Panc1 (cell line): ENCODE data around the gene TENM3.

ENCODE experiments used
- CTCF ChIP-seq: fragments of 450-650 bp; IDR thresholded peaks from 2 replicates; pipeline ENCODE4 v1.5.1; 2017; ENCODE audit warnings: mild to moderate bottlenecking
- POLR2AphosphoS5 ChIP-seq: IDR thresholded peaks from 2 replicates; pipeline ENCODE4 v1.6.1; 2012; ENCODE audit warnings: mild to moderate bottlenecking, low read depth, low read length, moderate library complexity
- REST ChIP-seq, 2 experiments: IDR thresholded peaks; 2 replicates each; pipeline ENCODE4 v1.6.1; 2011 to 2012; ENCODE audit warnings: low read depth in 2 of 2, control low read depth in 1 of 2, low read length in 1 of 2, mild to moderate bottlenecking in 1 of 2, moderate library complexity in 1 of 2; ENCODE audit not compliant: insufficient read depth in 1 of 2

GRCh38 chr4:182567119-182567518, 323.9 kb downstream of the TENM3 start:
- TF ChIP-seq CTCF (no peak), POLR2AphosphoS5 (no peak), REST (IDR thresholded peaks at IDR 0.05; ENCODE audit: insufficient read depth in 1 of 2, low read depth in 2 of 2, low read length in 1 of 2) (no peak)
